CD4-positive, alpha-beta T cell (primary cell): ENCODE results near the gene RHOD. TPM values are rescaled to one million over a fixed set of nuclear protein-coding genes. Genes with fewer than 3 reads are reported as not detected.

Experiments used
- ATAC-seq: fragments of 200-7000 bp; cut with Tn5 transposase; one replicate; pipeline ENCODE4 v1.10.0; 2022; ENCODE audit warnings: mild to moderate bottlenecking; ENCODE audit not compliant: poor library complexity
- CTCF ChIA-PET: fragments of 350-600 bp; sonication (Branson Sonifier 250); formaldehyde crosslinking; loops from one replicate; lab custom pipeline; 2021; ENCODE audit warnings: antibody characterized with exemption, inconsistent platforms; lab: Charles Lee
- POLR2A ChIA-PET: fragments of 350-600 bp; sonication (Branson Sonifier 250); formaldehyde crosslinking; loops from one replicate; lab custom pipeline; 2021; ENCODE audit warnings: antibody characterized with exemption, inconsistent platforms; lab: Charles Lee
- DNase-seq, 14 experiments: peaks; one replicate each; pipeline ENCODE4 v3.0.0-alpha.2; 2013 to 2020; ENCODE audit warnings: mixed read lengths in 2 of 14
- H3K27ac ChIP-seq, 2 donors: one replicate each; pipeline versions ENCODE4 v1.5.1 to v1.7.0; 2013; ENCODE audit warnings: low read length in 2 of 2, low read depth in 1 of 2, mild to moderate bottlenecking in 1 of 2
- H3K27me3 ChIP-seq, 2 experiments: 1 replicate in 1 of 2; 2 replicates in 1 of 2; pipeline versions ENCODE4 v1.6.1 to v1.7.0; 2013; ENCODE audit warnings: low read length in 2 of 2, control low read depth in 1 of 2, mild to moderate bottlenecking in 1 of 2, moderate library complexity in 1 of 2; ENCODE audit not compliant: insufficient read depth in 2 of 2, control insufficient read depth in 1 of 2
- H3K36me3 ChIP-seq: one replicate; pipeline ENCODE4 v1.6.1; 2013; ENCODE audit warnings: low read length, control low read depth; ENCODE audit not compliant: insufficient read depth
- H3K4me1 ChIP-seq: one replicate; pipeline ENCODE4 v1.6.1; 2013; ENCODE audit warnings: low read length, control low read depth; ENCODE audit not compliant: insufficient read depth
- H3K4me3 ChIP-seq: one replicate; pipeline ENCODE4 v1.5.1; 2013; ENCODE audit warnings: mild to moderate bottlenecking, low read length, moderate library complexity
- H3K9me3 ChIP-seq, 2 experiments: 1 replicate in 1 of 2; 2 replicates in 1 of 2; pipeline versions ENCODE4 v1.6.1 to v1.7.0; 2013; ENCODE audit warnings: low read length in 2 of 2, mild to moderate bottlenecking in 2 of 2, control low read depth in 1 of 2, moderate library complexity in 1 of 2; ENCODE audit not compliant: control insufficient read depth in 1 of 2, insufficient read depth in 1 of 2
- H3K27ac Mint-ChIP-seq: one replicate; pipeline ENCODE4 v1.8.0; 2020; ENCODE audit warnings: mixed read lengths
- H3K27me3 Mint-ChIP-seq: one replicate; pipeline ENCODE4 v1.8.0; 2021; ENCODE audit warnings: mixed read lengths
- H3K36me3 Mint-ChIP-seq: one replicate; pipeline ENCODE4 v1.8.0; 2021; ENCODE audit warnings: low read depth, mixed read lengths
- H3K4me1 Mint-ChIP-seq: one replicate; pipeline ENCODE4 v1.8.0; 2021; ENCODE audit warnings: low read depth, mixed read lengths
- H3K4me3 Mint-ChIP-seq: one replicate; pipeline ENCODE4 v1.8.0; 2020; ENCODE audit warnings: mild to moderate bottlenecking, mixed read lengths
- H3K9me3 Mint-ChIP-seq: one replicate; pipeline ENCODE4 v1.8.0; 2020; ENCODE audit warnings: mixed read lengths
- CTCF ChIP-seq: fragments of 200-600 bp; IDR thresholded peaks from one replicate; pipeline ENCODE4 v1.8.0; 2022; ENCODE audit warnings: antibody characterized with exemption, mild to moderate bottlenecking
- intact Hi-C, 2 experiments: fragments of 100-400 bp; cut with DNase I in 1 of 2; cut with micrococcal nuclease in 1 of 2; formaldehyde crosslinking; loops; one replicate each; pipeline versions ENCODE4 v1.15.1 to v1.9.0; 2023 to 2025; cut with DNase I, micrococcal nuclease
- total RNA-seq, 174 experiments: library from RNA in 2 of 174; stranded (reverse) in 2 of 174; gene quantifications; one replicate each; pipeline ENCODE4 v1.2.3 and lab custom pipeline; 2021 to 2026

The RHOD gene
- total RNA-seq, 2 experiments from 2014 or later: not detected

- intact Hi-C loops: loop anchor here in 1 of 2 experiments (10.0 kb wide), 2 partner anchors 274 to 694 kb away; no protein-coding TSS in a partner anchor
- H3K4me3 Mint-ChIP-seq: no peak overlapping the region
- no peaks in the 10 kb centered on the region for H3K9me3 Mint-ChIP-seq
- DNase-seq (no peak), ATAC-seq (no peak)
- H3K36me3 Mint-ChIP-seq: no peaks in the 10 kb centered on the region
- no peaks in the 10 kb centered on the region for H3K27me3 Mint-ChIP-seq
- no peaks in the 10 kb centered on the region for H3K36me3 ChIP-seq
- ChIA-PET POLR2A (no interaction called here), CTCF (no interaction called here)
- H3K4me1 ChIP-seq: peaks cover 11% of the 10 kb centered on the region
- no peak overlapping the region for H3K4me3 ChIP-seq
- no peaks in the 10 kb centered on the region for H3K9me3 ChIP-seq
- no peaks in the 10 kb centered on the region for H3K27me3 ChIP-seq
- no peak overlapping the region for H3K27ac ChIP-seq
- peaks cover 7% of the 10 kb centered on the region for H3K4me1 Mint-ChIP-seq
- no peak overlapping the region for H3K27ac Mint-ChIP-seq
- no peak for TF ChIP-seq CTCF
Observed at GRCh38 chr11:67111261-67111660, 54.6 kb downstream of the RHOD start.

- Mint-ChIP-seq H3K4me3 (peak overlapping the region; percentile 79), H3K36me3 (no peaks in the 10 kb centered on the region), H3K9me3 (no peaks in the 10 kb centered on the region), H3K27ac (peak overlapping the region; percentile 68), H3K27me3 (no peaks in the 10 kb centered on the region), H3K4me1 (peaks cover 19% of the 10 kb centered on the region)
- ATAC-seq: no peak
- no peak overlapping the region for H3K27ac ChIP-seq
- POLR2A ChIA-PET: interaction anchor here (0.9 to 1.6 kb wide), 5 partner anchors 8 to 240 kb away, joined by 3 to 5 read pairs (median 4); partner anchors contain the start of gene POLD4
- intact Hi-C loops: loop anchor here in 1 of 2 experiments (10.0 kb wide), 2 partner anchors 272 to 692 kb away; no protein-coding TSS in a partner anchor
- TF ChIP-seq CTCF: no peak
- H3K27me3 ChIP-seq: no peaks in the 10 kb centered on the region
- H3K4me1 ChIP-seq: peaks cover 16% of the 10 kb centered on the region
- CTCF ChIA-PET: no interaction called here
- peak in 5 of 14 experiments; percentile 4 to 49 (median 27) for DNase-seq
- H3K4me3 ChIP-seq: no peak overlapping the region
- no peaks in the 10 kb centered on the region for H3K36me3 ChIP-seq
- no peaks in the 10 kb centered on the region for H3K9me3 ChIP-seq
Observed at GRCh38 chr11:67113231-67113721, 56.6 kb downstream of the RHOD start.

- H3K4me3 Mint-ChIP-seq: no peak overlapping the region
- peaks cover 19% of the 10 kb centered on the region for H3K4me1 Mint-ChIP-seq
- DNase-seq (no peak), ATAC-seq (no peak)
- no peak overlapping the region for H3K4me3 ChIP-seq
- no peaks in the 10 kb centered on the region for H3K9me3 Mint-ChIP-seq
- no peaks in the 10 kb centered on the region for H3K27me3 Mint-ChIP-seq
- no peaks in the 10 kb centered on the region for H3K36me3 ChIP-seq
- H3K27ac Mint-ChIP-seq: no peak overlapping the region
- CTCF ChIA-PET: no interaction called here
- intact Hi-C loops: loop anchor here in 1 of 2 experiments (10.0 kb wide), 2 partner anchors 270 to 690 kb away; no protein-coding TSS in a partner anchor
- no peaks in the 10 kb centered on the region for H3K27me3 ChIP-seq
- H3K27ac ChIP-seq: no peak overlapping the region
- peaks cover 16% of the 10 kb centered on the region for H3K4me1 ChIP-seq
- no peaks in the 10 kb centered on the region for H3K9me3 ChIP-seq
- peaks cover 4% of the 10 kb centered on the region for H3K36me3 Mint-ChIP-seq
- TF ChIP-seq CTCF: no peak
- POLR2A ChIA-PET: interaction anchor here (1.2 to 1.6 kb wide), 2 partner anchors 11 to 125 kb away, joined by 4 to 5 read pairs; no protein-coding TSS in a partner anchor
Observed at GRCh38 chr11:67114275-67114896, 57.7 kb downstream of the RHOD start.
